HG03354 (cell line): ENCODE results near the gene WT1.
A peak's percentile ranks its signal among the peaks of the same experiment; 100 is the strongest.
"Not testable (repeated sequence)": the region's sequence is repeated elsewhere in the genome, so short reads cannot be mapped to it uniquely, and the experiment has no call there.

Experiments
- ATAC-seq: cut with Tn5 transposase; IDR thresholded peaks from one replicate; pipeline ENCODE4 v1.9.1; 2021; ENCODE audit warnings: mild to moderate bottlenecking; ENCODE audit not compliant: unreplicated experiment, poor library complexity, severe bottlenecking

The WT1 gene

DNA sequence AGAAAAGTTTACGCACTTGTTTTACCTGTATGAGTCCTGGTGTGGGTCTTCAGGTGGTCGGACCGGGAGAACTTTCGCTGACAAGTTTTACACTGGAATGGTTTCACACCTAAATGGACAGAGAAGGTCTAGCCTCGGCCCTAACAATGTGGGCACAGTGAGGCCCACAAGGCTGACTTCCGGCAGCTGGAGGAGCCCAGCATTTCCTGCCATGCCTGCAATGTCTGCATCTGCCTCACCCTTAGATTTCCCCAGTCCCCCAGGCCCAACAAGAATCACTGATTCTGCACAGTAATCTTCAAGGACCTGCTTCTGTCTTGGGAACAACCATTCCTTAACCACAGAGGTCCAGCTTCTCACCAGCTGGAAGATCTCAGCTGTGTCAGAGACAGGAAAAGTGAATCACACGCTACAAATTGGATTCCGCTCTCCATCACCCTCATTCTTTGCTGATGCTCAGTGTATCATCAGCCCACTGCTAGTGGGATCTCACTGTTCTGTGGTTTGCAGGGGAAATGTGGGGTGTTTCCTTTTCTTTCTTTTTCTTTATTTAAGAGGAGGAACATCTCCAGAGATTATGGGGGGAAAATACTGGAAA, 43.3 kb downstream of the WT1 start:
- no peak for ATAC-seq

DNA sequence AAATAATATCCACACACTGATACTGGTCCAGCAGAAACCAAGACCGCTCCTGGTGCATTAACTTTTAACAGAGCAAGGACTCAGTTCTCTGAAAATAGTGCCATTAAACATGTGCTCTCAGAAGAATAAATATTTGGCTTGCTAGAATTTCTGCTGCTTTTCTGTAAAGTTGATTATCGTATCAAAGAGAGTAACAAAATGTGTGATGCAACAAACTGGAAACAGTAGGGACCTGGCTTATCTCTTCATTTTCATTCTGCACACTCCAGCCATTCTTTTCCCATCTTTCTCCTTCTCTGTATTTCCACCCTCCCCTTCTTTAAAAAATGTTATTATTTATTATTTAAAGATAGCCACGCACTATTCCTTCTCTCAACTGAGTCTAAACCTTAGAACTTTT, 43.9 kb downstream of the WT1 start:
- no peak for ATAC-seq

DNA sequence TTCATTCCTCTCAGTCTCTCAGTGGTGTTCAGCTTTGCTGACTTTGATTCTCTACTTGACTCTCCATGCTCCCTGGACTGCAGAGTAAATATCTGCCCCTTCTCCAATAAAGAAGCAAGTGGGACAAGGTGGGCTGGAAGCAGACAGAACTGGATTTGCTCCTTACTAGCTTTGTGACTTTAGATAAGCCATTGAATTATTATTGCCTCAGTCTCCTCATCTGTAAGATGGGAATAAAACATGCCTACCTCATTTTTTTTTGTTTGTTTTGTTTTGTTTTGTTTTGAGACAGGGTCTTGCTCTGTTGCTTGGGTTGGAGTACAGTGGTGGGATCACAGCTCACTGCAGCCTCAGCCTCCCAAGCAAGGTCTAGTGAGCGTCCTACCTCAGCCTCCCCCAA, 44.6 kb downstream of the WT1 start:
- ATAC-seq: no peak

DNA sequence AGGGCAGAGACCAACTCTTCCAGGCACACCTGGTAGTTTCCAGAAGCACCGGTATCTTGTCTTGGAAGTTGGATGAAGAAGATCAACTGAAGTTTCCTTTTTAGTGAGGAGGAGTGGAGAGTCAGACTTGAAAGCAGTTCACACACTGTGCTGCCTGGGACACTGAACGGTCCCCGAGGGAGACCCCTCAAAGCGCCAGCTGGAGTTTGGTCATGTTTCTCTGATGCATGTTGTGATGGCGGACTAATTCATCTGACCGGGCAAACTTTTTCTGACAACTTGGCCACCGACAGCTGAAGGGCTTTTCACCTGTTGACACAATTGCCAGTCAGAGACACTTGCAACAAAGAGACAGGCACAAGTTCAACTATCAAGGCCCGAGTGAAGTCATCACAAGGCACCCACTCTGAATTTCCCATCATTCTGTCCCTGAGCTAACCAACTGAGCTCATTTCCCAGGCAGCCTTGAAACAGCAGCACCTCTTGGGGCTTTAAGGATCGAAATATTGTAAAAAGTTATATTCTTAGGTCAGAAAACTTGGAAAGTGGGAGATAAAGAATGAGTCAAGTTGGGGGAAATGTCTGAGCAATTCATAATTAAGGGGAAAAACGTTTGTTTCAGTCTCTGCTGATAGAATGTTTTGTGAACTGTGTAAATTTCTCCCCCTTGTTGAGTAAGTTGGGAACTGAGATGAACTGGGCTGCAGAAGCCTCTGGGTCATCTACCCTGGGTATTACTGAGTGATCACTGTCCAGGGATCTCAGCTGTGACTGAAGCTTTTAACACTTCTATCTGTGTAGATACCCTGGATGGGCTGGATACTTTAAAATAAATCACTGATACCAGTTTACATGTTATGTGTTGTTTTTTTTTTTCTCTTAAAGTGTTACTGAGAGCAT, 46.2 kb downstream of the WT1 start:
- ATAC-seq: no peak

DNA sequence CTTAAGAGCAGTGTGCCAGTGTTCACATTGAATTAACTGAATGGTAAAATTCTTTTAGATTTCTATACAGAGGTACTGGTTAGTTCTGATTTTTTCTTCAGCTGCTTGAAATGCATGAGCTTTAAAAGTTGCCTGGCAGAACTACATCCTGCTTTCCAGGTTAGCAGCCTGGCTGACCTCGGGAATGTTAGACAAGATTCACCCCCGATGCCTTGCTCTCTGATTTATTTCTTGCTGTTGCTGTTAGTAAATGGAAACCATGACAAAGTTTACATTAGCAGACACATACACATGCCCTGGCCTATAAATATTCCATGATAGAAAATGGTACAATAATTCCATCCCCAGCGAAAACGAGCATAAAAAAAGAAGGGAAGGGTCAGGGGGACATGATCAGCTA, 47.0 kb downstream of the WT1 start:
- ATAC-seq: no peak

DNA sequence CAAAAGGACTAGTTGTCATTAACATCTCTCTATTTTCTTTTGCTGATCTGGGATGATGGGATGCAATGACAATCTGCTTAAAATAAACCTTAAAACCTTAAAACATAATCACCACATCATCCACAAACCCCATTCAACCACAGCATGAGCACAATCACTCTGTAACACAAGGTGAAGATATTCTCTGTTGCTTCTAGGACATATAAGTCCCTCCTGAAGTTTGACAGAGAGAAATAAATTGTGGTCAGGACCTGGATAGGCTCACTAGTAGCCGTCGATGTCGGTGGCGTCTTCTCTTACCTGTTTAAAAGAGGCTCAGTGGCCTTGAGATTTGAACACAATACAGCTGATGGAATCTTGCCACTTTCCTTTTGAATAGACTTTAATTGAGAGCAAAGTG, 47.9 kb downstream of the WT1 start:
- no peak for ATAC-seq

DNA sequence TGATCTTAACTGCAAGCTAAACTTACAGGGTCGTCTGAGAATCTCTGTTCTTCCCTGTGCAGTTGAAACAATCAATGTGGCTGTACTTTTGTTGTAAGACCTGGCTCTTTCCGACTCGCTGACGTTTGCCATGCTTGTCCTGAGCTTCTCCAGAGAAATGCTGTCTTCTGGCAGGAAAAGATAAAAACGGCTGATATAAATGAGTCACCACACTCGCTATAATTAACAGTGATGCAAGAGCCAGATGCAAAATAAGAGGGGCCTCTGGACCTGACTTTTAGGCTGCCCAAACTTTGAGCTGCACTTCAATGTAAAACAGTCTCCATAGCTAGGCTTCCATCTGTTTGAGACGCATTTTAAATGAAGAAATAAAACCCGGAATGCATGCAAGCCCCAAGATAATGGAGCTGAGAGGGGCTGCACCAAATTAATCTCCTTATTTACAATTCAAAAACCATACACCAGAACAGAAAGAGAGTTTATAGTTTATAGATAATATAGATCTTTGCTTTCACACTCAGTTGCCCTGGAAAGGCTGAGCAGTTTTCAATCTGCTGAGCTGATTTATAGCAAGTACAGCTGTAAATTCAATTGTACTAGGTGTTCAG, 48.5 kb downstream of the WT1 start:
- no peak for ATAC-seq

DNA sequence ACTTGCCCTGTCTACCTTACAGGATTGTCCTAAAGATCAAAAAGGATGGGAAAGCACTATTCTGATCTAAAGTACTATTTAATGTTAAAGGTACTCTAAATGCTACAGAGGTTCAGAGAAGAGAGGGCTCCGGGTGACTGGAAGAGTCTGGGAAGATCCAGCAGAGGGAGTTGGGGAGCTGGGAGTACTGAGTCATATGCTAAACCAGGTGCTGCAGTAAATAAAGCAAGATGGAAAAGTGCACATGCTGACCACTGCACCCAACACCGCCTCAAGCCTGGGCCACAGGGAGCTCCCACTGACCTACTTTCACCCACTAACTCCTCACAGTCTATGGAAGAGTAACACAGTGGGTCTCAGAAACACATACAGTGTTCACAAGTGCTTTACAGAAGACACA, 49.3 kb downstream of the WT1 start:
- ATAC-seq: no peak

DNA sequence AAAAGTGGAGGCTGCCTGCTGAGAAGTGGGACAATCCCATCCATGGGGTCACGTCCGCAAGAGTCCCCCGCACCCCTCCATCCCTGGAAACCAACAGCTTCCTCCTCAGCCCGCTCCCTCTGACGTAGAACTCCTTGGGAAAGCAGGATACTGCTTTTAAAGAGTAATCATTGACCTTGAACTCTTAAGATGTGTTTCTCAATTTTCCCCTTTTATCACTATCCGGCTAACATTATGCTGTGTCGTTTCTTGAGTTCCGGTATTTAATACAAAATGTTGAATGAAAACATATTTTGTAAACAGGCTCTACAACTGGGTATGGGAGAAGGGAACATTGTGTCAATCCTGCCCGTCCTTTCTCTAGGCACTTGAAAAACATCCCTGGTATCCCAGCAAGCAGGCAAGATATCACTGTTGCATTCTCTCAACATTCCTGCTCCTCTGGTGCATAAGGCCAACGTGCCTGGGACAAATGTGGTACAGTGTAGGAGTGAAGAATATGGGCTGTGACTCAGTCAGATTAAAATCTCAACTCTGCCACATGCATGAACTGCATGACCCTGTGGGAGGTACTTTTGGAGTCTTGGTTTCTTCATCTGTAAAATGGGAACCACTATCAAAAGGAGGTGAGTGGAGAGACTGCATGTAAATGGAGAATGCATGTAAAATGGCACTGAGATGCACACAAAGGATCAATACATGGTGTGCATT, 52.8 kb downstream of the WT1 start:
- no peak for ATAC-seq

DNA sequence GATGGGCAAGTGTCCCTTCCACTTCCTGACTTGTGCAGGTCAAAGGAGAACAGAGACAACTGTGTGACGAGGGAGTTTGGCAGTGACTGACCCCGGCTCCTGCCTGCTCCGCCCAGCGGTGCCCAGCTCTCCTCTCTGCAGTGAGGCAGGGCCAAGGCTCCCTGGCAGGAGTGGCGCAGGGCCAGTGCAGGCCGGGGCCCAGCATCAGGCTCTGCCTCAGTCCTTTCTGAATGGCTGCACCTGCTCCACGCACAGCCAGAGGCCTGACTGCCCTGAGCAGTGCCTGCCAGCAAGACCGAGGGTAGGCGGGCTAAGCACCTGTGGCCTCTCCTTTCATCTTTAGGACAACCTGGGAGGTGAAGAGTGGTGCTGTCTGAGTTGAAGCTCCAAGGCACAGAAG, 54.2 kb downstream of the WT1 start:
- ATAC-seq: no peak

DNA sequence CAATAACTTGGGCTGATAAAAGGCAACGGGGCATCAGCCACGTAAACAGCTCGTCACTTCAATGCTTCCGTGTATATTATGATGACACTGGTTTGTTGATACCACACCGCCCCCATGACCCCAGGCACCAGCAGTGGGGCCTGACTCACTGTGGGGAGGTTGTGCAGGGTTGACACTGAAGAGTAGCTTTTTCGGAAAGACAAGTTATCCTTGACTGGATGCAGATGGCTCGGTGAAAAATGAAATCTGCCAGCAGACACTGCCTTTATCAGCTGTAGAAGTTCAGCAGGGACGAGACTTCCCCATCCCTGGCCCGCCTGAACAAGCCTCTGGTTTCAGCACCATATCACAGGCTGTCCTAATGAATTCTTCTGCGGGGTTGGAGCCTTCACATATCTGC, 55.6 kb downstream of the WT1 start:
- no peak for ATAC-seq

DNA sequence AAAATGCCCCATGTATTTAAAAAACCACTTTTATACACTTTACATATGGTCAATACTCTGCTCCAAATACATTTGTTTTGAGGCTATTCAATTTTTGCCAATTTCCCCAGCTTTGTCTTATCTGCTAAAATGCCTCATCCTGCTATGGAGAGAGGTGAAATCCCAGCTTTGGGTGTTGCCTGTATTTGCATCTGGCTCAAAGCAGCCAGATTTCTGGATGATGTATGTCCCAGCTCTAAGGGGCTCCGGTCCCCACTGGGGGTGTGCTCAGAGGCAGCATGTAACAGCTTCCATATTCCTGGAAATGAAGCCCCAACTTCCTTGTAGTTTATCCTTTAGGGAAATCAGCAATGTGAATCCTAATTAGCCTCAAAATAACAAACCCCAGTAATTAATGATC, 59.5 kb downstream of the WT1 start:
- no peak for ATAC-seq

DNA sequence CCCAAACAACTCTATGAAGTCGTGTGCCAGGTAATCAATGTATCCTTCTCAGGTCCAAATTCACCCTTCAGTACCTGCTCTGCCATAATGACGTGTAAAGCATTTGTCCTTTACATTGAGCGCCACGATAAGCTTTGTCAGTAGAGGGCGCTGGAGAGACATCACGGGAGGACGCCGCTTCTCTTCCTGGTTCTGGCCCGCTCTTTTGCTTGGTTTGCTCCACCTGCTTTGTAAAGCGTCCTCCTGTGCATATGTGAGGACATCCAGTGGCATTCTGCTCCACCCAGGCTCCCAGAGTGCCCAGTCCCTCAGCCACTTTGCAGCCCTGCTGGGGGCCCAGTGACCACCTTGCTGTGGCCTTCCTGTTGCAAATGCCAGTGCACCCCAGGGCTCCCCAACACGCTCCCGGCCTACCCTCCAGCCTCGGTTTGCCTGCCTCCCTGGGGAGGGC, 61.1 kb downstream of the WT1 start:
- ATAC-seq: peak; percentile 82

DNA sequence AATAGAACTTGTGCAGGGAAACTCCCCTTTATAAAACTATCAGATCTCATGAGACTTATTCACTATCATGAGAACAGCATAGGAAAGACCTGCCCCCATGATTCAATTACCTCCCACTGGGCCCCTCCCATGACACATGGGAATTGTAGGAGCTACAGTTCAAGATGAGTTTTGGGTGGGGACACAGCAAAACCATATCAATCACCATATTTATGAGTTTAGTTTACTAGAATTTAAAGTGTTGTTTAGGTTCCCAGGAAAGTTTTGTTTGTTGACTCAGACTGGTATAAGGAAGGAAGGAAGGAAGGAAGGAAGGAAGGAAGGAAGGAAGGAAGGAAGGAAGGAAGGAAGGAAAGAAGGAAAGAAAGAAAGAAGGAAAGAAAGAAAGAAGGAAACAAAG, 65.4 kb downstream of the WT1 start:
- ATAC-seq: not testable (repeated sequence)

DNA sequence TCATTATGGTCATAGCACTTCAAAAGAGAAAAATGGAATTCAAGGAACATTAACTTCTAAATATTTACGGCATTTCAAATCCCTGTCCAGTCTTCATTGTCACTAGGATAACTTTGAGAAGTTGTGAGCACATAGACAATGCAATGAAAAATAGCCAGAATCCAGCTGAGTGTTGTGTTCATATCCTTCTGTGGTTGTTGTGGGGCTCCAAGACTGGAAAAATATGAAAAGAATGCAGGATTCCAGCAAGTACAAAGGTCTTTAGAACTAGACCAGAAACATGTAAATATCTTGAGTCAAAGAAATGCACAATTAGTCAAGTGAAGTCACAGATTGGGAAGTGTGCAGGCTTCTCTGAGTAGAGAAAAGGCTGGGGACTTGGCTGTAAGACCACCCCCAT, 68.7 kb downstream of the WT1 start:
- no peak for ATAC-seq

DNA sequence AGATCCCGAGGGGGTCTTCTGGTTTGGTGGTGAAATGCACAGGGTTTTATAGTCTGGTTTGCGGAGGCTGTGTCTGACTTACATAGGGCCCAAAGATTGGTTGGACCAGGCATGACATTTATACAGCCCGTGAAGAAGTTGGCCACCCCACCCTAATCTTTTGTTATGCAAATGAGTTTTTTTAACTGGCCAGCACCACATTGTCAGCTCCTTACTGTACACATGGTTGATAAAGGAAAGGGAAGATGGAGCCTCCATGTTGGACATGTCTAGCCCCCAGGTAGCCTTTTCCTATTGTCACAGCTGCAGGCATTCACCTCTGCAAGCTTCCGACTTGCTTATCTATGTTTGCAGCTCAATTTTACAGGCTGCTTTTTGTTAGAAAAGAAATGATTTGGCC, 70.1 kb downstream of the WT1 start:
- ATAC-seq: no peak

DNA sequence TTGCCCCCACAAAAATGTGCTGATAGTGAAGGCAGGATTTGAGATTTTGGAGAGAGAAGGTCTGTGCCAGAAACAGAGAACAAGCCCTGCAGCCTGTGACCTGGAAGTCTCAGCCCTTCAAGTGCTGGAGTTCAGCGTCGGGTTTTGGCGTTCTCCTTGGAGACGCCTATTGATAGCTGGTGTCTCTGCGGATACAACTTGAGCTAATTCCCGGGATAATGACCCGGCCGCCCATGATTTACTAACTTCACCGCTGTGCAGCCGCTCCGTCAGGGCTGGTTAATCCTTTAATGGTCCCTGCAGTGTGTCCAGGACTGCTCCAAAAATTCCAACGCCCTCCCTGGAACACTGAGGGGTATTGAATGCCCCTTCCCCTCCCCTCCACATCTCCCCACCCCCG, 76.6 kb downstream of the WT1 start:
- no peak for ATAC-seq

DNA sequence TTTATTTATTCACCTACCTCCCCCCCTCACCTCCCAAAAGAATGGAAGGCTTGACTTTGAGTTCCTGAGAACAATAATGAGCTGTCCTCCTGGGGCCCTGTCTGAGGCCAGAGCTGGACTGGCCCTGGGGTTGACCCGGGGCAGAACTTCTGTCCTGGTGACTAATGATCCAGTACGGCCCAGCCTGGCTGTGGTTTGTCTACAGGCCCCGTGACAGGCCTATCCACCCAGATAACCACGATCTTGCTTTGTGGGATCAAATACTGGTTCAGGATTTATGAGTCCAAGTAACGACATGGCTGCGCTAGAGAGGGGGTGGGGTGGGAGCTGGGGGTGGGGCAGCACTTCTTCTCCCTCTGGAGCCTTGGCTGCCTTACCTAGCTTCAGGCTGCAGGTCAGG, 81.5 kb downstream of the WT1 start:
- no peak for ATAC-seq

DNA sequence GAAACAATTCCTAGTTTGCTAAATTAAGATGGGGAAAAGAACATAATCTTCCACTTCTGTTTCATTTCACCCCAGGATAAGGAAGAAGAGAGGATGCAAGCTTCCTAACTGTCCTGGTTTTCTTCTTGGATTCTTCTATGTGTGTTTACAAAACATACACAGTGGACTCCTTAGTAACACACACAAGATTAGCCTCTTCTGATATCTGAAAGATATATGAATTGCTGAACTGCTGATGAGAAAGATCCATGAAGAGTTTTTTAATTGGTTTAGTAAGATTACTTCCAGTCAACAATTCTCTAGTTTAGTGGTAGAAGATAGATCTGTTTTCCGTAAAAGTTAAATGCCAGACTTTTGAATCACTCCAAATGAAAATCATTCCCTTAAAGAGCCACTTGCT, 86.8 kb downstream of the WT1 start:
- ATAC-seq: no peak

DNA sequence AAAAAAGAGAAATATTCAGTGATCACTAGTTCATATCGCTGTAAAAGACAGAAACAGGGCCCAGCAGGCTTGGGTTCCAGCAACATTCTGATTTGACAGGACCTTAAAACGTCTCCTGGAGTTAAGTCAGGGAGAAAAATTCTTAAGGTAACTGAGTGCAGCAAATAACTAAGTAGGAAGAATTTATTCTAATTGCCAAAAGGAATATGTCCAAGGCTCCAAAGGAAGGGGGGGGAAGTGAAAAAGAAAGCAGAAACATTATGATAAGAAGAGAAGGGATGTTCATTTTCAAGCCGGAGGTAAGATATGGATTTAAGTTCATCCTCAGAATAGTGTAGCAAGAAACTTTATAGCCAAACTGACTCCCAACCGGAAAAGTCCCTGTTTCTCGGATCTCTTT, 90.4 kb downstream of the WT1 start:
- ATAC-seq: no peak
